RWPE1 (cell line): ENCODE data around the gene NRG3.

ENCODE experiments used
- CTCF ChIA-PET: fragments of 350-600 bp; sonication (Branson Sonifier 250); formaldehyde crosslinking; extraction: SDS; loops from one replicate; lab custom pipeline; 2021; lab: Yijun Ruan, JAX
- POLR2A ChIA-PET: fragments of 400-600 bp; formaldehyde crosslinking; extraction: SDS; loops from one replicate; lab custom pipeline; 2020; ENCODE audit warnings: antibody characterized with exemption; ENCODE audit not compliant: low non-redundant PET; lab: Yijun Ruan, JAX
- DNase-seq: peaks from one replicate; pipeline ENCODE4 v3.0.0; 2012; ENCODE audit warnings: low spot score
- H3K27ac ChIP-seq: fragments of 450-650 bp; 2 replicates; pipeline ENCODE4 v1.5.1; 2017
- TF ChIP-seq, protein P1 (sequence below): fragments of 450-650 bp; conservative IDR thresholded peaks from 2 replicates; pipeline ENCODE4 v1.5.1; 2017; ENCODE audit warnings: low read depth, mild to moderate bottlenecking

Gene NRG3

DNA sequence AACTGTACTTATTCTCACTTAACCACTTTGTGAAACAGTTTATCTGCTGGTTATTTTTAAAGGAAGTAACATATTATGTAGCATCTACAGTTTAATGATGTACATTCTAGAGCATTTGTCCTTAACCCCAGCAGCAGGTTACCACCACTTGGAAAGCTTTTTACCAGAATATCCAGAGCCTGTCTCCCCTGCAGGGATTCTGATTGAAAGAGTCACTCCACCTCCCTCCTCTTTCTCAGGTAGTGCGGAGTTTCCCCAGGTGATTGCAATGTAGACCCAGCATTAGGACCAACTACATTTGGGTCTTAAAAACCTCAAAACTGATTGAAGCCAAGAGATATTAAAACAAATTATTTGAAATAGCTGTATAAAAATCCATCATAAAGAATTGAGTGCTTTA lies 53.1 kb downstream of the NRG3 start:
- TF ChIP-seq, protein P1, sequence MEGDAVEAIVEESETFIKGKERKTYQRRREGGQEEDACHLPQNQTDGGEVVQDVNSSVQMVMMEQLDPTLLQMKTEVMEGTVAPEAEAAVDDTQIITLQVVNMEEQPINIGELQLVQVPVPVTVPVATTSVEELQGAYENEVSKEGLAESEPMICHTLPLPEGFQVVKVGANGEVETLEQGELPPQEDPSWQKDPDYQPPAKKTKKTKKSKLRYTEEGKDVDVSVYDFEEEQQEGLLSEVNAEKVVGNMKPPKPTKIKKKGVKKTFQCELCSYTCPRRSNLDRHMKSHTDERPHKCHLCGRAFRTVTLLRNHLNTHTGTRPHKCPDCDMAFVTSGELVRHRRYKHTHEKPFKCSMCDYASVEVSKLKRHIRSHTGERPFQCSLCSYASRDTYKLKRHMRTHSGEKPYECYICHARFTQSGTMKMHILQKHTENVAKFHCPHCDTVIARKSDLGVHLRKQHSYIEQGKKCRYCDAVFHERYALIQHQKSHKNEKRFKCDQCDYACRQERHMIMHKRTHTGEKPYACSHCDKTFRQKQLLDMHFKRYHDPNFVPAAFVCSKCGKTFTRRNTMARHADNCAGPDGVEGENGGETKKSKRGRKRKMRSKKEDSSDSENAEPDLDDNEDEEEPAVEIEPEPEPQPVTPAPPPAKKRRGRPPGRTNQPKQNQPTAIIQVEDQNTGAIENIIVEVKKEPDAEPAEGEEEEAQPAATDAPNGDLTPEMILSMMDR: no peak
- CTCF ChIA-PET: interaction anchor here (0.6 kb wide), 1 partner anchor 734 kb away, joined by 3 read pairs; no protein-coding TSS in a partner anchor
- POLR2A ChIA-PET: no interaction called here
- H3K27ac ChIP-seq: no peak overlapping the region
- DNase-seq: no peak

DNA sequence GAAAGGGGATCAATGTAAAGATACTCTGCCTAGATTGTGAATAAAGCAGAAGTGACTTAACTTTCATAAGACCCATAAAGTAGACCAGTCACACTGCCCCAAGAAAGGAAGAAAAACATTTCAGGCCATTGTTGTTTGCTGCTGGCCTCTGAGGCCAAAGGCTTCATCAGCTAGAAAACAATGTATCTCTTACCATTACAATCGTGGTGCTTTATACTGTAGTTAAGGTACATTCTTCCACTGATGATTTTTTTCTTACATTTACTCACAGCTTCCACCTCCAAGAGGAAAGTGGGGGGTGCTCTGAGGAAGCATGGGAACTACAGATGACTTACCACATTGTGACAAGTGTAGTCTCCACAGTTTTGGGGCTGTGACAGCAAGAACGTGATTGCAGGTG lies 68.6 kb downstream of the NRG3 start:
- CTCF ChIA-PET: no interaction called here

DNA sequence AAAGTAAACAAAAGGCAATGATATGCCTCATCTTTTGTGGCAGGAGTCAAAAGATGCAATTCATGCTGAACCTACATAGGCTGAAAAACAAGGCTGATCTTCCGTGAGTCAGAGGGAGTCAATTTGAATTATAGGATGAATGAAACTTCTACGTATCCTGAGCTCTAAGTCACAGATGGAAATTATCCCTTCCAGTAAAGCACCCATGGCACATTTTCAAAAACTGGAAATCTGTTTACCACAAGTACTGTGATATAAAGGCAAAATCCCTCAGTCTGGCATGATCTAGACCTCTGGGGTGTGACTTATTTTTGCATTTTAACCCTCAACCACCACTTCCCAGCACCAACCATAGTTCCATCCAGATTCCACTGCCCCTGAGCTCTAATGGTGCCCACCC lies 69.6 kb downstream of the NRG3 start:
- CTCF ChIA-PET: interaction anchor here (0.6 to 0.8 kb wide), 2 partner anchors 623 to 950 kb away, joined by 3 read pairs; no protein-coding TSS in a partner anchor
- POLR2A ChIA-PET: no interaction called here
- TF ChIP-seq, protein P1: no peak
- DNase-seq: no peak
- H3K27ac ChIP-seq: no peak overlapping the region

More for the DNA sequence above, 68.6 kb downstream of the NRG3 start:
- POLR2A ChIA-PET: no interaction called here
- no peak for DNase-seq
- TF ChIP-seq, protein P1: no peak
- no peak overlapping the region for H3K27ac ChIP-seq

DNA sequence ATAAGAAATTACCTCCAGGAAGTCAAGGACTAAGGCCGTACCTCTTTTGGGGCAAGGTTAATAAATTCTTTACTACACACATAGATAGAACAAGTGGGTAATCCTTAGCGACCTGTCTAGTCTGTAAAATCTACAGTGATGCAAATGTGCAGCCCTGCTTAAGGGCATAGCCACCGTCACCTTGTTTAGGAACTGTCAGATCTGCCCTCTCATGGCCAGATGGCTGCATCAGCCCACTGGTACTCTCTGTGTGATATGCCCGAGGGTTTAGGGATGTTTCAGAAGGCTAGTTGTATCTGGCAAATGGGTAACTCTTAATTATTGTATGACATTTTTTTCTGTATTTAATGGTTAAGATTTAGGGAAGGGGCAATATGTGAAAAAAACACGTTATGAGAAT lies 74.3 kb downstream of the NRG3 start:
- ChIA-PET POLR2A (no interaction called here), CTCF (no interaction called here)
- no peak overlapping the region for H3K27ac ChIP-seq
- no peak for DNase-seq
- TF ChIP-seq, protein P1: no peak

DNA sequence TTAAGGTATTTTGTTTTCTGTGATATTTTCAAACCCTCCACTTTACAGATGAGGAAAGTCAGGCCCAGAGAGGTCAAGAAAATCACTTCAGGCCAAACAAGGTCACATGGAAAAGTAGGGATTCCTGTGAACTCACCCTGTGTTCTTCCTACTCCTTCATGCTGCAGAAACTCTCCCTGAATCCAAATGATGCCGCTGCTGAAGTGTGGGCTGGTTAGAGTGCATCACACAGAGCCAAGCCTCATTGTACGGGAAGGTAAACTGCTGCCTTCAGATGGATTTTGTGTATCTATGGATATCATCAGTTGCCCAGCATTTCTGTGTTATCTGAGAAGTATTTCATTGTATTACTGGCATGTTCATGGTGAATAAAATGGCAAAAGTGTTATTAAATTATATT lies 75.4 kb downstream of the NRG3 start:
- H3K27ac ChIP-seq: no peak overlapping the region
- POLR2A ChIA-PET: no interaction called here
- CTCF ChIA-PET: no interaction called here
- no peak for DNase-seq
- TF ChIP-seq, protein P1: no peak

DNA sequence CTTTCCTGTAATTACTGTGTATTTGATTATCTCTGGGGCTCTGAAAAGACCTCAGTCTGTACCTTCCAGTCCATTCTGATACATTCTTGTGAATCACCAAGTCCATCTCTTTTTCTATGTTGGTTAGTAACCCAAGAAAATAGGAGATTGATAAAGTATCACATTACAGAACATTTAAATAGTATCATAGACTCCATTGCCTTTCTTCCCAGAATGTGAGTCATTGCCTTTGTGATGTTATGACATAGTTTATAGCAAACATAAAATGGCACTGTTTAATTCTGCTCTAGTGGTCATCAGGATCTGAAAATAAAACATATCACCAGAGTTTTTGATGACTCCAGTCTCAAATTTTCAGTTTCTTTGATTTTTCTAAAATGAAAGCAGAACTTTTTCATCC lies 78.4 kb downstream of the NRG3 start:
- H3K27ac ChIP-seq: no peak overlapping the region
- ChIA-PET POLR2A (no interaction called here), CTCF (no interaction called here)
- no peak for DNase-seq
- TF ChIP-seq, protein P1: no peak
